Sigmoid colon (tissue), 4 donors: ENCODE measurements around the gene HACD2.

ENCODE experiments used
- EP300 ChIP-seq, 4 donors: sonication (generic); formaldehyde crosslinking; IDR thresholded peaks; one replicate each; pipeline ENCODE4 v1.6.1; 2017; ENCODE audit warnings: antibody characterized with exemption in 4 of 4
- POLR2A ChIP-seq, 2 donors: fragments of 450-650 bp; IDR thresholded peaks; one replicate each; pipeline ENCODE4 v1.6.1; 2016; ENCODE audit warnings: antibody characterized with exemption in 2 of 2, mild to moderate bottlenecking in 2 of 2, moderate library complexity in 2 of 2
- POLR2AphosphoS5 ChIP-seq, 4 donors: sonication (generic); formaldehyde crosslinking; IDR thresholded peaks; one replicate each; pipeline ENCODE4 v1.6.1; 2017; ENCODE audit warnings: antibody characterized with exemption in 4 of 4
- TF ChIP-seq, protein P1 (sequence below), 4 experiments: fragments of 450-650 bp in 3 of 4; fragments of 200-600 bp in 1 of 4; IDR thresholded peaks; one replicate each; pipeline ENCODE4 v1.5.1; 2016 to 2019; ENCODE audit warnings: antibody characterized with exemption in 4 of 4, mild to moderate bottlenecking in 3 of 4, moderate library complexity in 2 of 4

DNA sequence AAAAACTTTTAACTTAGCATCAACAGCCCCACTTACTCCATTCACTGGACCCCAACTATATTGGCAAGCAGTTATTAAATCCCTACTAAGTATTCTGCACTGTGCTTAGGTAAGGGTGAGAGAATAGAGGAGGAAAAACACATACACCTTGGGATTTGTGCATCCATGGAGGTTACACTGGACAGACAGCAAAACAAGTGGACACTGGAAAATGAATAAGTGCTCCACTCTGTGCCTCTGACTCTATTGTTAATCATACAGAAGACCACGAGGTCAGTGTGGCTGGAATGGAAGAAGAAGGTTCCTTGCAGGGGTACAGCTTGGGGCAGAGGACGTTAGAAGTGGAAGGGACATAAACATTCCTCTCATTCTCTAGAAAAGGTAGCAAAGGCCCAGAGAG lies 139.2 kb downstream of the HACD2 start:
- TF ChIP-seq, protein P1, sequence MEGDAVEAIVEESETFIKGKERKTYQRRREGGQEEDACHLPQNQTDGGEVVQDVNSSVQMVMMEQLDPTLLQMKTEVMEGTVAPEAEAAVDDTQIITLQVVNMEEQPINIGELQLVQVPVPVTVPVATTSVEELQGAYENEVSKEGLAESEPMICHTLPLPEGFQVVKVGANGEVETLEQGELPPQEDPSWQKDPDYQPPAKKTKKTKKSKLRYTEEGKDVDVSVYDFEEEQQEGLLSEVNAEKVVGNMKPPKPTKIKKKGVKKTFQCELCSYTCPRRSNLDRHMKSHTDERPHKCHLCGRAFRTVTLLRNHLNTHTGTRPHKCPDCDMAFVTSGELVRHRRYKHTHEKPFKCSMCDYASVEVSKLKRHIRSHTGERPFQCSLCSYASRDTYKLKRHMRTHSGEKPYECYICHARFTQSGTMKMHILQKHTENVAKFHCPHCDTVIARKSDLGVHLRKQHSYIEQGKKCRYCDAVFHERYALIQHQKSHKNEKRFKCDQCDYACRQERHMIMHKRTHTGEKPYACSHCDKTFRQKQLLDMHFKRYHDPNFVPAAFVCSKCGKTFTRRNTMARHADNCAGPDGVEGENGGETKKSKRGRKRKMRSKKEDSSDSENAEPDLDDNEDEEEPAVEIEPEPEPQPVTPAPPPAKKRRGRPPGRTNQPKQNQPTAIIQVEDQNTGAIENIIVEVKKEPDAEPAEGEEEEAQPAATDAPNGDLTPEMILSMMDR (IDR thresholded peaks at IDR 0.05): no peak
- TF ChIP-seq EP300 (IDR thresholded peaks at IDR 0.05) (no peak), POLR2A (IDR thresholded peaks at IDR 0.05) (no peak), POLR2AphosphoS5 (IDR thresholded peaks at IDR 0.05) (no peak)
